HG02973 (cell line): ENCODE measurements around the gene SLC6A3.

Source experiments
- ATAC-seq: cut with Tn5 transposase; IDR thresholded peaks from one replicate; pipeline ENCODE4 v1.9.1; 2021; ENCODE audit warnings: moderate library complexity; ENCODE audit not compliant: unreplicated experiment

Gene SLC6A3

DNA sequence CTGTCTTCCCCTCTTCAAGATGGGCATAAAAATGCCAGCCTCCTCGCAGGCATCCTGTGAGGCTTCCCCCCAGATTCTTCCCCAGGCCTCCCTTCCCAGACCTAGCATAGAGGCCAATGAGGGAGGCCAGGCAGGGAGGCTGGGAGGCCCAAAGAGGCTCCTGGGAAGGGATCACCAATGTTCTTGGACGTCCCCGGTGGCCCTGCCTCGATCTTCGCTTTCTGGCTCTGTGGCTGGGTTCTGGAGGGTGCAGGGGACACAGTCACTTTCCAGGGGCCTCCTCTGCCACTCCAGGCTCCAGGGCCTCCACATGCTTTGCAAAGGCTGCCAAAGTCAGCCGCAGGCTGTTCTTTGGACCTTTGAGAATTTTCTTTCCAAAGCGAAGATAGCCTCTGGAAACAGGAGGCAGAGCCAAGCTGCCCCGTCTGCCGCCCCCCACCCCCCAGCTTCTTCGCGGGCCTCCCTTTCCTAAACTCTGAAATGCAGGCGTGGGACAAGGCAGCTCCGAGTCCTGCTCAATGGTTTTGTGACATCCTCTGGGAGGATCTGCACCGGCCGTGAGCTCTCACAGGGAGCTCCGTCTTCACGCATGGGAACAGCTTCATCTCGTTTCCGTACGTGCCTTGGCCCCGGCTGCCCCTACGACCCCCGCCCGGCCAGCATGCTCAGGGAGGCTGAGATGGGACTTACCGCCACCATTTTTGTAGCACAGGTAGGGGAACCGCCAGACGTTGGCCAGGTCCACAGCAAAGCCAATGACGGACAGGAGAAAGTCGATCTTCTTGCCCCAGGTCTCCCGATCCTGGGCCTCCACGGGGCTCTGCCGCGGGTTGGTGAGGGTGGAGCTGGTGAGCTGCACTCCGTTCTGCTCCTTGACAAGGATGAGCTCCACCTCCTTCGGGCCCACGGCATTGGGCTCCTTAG lies 2.8 kb downstream of the SLC6A3 start:
- ATAC-seq, result no peak

DNA sequence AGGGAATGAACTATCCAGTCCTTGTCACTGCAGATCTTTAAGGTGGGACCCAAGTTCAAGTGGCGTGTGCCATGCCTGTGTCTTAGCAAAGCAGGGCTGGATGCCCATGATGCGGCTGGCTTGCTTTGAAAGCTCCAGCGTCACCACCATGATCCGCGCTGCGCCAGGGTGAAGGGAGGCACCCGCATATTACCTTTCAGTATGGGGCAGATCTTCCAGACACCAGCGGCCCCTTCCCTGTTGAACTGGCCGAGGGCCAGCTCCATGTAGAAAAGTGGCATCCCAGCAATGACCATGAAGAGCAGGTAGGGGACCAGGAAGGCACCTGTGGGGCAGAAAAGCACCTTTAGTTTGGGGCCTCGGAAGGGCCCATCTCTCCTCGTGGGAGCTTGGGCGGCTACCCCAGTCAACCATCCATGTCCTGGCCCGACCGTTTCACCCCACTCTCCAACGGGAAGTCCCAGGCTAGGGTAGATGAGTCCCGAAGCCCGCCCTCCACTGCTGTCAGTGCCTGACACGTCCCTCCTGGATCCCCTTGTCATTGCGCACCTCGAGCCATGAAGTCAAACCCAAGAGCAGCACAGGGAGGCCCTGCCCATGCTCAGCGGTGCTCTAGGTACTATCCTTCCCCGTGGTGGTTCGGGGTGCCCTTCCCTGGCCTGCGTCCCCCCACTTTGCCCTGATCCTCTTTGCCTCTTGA lies 3.9 kb downstream of the SLC6A3 start:
- no peak for ATAC-seq

DNA sequence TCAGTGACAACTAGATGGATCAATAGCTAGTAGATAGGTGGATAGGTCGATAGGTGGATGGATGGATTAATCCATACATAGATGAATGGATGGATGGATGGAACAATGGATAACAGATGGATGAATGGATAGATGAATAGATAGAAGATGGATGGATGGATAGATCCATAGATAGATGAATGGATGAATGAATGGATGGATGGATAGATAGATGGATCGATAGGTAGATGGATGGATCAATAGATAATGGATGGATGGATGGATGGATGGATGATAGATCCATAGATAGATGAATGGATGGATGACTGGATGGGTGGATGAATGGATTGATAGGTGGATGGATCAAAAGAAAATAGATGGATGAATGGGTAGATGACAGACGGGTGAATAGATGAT lies 5.1 kb downstream of the SLC6A3 start:
- no peak for ATAC-seq

DNA sequence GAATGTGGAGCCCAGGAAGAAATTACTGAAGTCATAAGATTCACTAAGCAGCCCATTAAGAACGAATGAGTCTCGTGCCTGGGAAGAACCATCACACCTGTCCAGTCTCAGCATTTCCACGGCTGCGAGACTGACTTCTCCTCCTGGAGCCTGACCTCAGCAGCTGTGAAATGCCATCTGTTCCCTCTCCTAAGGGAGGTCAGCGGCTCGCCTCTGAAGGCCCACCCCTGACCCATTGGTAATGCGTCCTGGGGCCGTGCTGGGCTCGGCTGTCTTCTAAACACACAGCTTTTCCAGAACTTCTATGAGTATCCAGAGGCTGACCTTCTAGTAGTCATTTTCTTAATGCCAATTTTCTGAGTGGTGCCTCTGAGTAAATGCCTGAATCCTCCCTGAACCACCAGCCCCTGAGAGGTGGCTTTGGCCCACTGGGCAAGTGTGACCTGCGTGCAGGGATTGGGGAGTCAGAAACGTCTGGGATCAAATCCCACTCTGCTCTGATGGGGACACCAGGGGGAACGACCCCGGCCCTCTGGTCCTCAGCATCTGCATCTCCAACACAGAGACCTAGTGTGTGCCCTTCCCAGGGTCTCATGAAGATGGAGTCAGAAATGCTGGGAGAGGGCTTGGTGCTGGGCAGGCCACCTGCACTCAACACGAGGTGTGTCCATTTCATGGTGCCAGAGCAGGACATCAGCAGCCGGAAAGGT lies 5.7 kb downstream of the SLC6A3 start:
- no peak for ATAC-seq

DNA sequence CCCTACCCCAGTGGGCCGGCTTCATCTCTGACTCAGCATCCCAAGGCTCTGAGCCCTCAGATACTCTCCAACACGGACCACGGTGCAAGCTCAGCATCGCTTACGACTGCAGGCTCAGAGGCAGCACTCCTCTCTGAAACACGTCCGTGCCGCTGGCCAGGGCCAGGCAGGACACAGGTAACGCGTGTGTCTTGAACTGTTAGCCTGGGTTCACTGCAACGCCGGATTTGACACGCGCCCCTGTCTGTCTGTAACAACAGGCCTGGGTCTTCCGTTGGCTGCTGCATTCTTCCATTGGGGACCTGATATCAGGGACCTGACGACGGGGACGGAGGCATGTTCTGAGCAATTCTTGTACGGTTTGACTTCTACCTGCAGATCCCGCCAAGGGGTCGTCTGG lies 6.4 kb downstream of the SLC6A3 start:
- ATAC-seq, result no peak

DNA sequence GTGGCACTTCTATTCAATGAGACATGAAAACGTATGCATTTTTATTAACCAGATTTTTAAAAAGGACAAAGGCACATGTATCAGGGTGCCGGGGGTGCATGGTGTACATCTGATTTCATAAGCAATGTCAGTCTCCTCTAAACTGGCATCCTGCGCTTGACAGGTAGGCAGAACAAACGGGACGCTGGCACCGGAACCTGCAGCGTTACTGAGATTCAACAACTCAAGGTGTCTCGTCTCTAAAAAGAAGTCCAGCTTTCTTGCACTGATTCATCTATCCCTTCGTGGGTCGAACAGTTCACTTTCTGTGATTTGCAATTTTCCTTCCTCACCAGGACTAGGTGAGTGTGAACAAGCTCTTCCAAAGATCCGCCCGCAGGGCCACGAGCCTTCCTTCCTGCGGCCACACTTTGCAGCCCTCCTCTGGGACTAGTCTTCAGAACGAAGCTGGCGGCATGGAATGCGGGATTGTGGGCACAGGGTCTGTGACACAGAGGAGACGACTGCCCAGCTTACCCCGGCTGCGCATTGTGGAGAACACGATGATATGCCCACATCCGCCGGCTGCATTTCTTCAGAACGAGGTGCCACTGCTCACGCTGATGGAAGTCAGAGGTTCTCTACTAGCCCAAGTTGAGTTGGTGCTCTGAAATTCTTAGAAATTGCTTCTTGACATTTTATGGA lies 7.2 kb downstream of the SLC6A3 start:
- ATAC-seq, result no peak

DNA sequence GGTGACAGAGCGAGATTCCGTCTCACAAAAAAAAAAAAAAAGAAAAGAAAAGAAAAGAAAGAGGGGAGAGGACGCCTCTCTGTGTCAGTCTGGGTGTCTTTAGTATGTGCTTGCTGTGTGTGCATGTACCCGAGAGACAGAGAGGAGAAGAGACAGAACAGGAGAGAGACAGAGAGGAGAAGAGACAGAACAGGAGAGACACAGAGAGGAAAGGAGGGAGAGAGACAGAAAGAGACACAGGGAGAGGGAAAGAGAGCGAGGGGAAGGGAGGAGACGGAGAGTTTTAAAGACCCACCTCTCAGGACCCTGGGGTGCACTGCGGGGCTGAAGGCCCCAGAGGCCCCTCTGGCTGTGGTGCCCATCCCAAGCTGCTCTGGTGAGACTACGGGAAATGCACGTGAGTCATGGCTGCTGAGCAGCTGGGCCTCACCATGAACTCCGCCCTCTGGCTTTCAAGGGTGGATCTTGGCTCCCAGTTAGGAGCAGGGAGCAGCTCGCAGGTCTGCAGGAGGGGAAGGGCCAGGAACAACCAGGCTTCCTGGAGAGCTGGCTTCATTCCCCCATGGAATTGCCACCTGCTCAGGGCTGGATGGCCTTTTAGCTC lies 7.9 kb downstream of the SLC6A3 start:
- no peak for ATAC-seq

DNA sequence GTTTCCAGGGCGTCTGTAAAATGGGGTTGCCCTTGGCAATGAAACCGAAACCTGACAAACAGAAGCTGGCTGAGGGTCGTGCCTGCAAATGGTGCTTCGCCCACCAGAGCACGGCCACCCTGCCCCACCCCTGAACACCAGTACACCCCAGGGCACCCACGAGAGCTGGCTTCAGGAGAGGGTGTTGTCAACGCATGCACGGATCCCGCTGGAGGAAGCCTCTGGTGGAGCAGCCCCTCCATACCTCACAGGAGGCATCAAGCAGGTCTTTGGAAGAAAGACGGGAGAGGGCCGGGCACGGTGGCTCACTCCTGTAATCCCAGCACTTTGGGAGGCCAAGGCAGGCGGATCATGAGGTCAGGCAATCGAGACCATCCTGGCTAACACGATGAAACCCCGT lies 8.6 kb downstream of the SLC6A3 start:
- no peak for ATAC-seq

DNA sequence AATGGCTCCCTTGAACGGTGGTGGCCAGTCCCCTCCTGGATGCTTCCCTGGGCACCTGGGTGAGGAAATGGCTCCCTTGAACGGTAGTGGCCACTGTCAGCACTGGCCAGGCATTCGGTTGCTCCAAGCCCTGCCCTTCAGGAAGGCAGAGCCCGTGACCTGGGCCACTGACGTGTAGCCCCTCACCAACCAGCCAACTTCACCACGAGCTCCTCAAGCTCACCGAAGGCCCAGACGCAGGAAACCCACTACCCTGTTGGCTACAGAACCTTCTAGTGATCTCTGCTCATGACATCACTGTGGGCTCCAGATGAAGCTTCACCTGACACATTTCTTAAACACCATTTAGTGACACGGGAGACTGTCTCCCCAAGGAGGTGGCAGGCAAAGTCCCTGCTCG lies 9.2 kb downstream of the SLC6A3 start:
- no peak for ATAC-seq

DNA sequence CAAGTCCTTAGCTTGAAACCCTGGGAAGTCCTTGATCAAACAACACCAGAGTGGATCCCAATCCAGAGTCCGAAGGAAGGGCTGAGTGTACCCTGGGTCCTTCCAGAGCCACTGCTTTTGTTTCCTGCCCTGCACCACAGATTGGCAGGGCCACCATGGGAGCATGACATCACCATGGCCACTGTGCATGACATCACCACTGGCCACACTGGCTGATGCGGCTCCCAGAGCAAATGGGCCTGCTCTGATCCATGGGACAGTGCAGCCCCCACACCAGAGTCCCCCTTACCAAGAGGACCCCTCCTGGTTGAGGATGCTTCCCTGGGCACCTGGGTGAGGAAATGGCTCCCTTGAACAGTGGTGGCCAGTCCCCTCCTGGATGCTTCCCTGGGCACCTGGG lies 9.9 kb downstream of the SLC6A3 start:
- ATAC-seq, result no peak

DNA sequence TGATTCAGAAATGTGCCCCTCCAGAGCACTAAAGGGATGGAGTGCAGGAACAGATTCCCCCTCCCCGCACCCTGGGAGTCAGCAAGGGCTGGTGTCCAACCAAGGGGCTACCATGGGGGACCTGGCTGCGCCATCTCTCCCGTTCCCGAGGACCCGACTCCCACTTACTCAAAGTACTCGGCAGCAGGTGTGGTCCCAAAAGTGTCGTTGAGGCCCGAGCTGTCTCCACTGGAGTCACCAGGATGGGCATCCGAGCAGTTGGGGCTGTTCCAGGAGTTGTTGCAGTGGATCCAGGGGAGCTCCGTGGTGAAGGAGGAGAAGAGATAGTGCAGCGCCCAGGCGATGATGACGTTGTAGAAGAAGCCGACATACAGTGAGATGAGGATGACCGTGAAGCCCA lies 12.9 kb downstream of the SLC6A3 start:
- ATAC-seq, result no peak

DNA sequence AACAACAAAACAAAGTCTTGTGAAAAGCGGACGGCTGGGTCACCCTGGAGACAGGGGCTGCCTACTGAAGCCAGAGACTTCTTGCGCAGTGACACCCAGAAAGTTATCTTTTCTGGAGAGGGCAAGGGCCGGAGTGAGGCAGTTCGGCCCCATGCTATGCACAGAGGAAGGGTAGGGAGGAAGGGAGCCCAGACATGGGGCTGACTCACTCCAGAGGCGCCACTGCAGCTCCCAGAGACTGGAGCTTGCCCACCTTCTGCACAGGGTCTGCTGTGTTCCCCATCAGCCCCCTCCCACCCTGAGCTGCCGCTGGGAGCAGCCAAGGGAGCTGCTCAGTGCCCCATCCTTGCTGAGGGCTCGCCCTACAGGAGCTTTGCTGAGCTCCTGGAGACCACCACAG lies 13.3 kb downstream of the SLC6A3 start:
- ATAC-seq, result no peak

DNA sequence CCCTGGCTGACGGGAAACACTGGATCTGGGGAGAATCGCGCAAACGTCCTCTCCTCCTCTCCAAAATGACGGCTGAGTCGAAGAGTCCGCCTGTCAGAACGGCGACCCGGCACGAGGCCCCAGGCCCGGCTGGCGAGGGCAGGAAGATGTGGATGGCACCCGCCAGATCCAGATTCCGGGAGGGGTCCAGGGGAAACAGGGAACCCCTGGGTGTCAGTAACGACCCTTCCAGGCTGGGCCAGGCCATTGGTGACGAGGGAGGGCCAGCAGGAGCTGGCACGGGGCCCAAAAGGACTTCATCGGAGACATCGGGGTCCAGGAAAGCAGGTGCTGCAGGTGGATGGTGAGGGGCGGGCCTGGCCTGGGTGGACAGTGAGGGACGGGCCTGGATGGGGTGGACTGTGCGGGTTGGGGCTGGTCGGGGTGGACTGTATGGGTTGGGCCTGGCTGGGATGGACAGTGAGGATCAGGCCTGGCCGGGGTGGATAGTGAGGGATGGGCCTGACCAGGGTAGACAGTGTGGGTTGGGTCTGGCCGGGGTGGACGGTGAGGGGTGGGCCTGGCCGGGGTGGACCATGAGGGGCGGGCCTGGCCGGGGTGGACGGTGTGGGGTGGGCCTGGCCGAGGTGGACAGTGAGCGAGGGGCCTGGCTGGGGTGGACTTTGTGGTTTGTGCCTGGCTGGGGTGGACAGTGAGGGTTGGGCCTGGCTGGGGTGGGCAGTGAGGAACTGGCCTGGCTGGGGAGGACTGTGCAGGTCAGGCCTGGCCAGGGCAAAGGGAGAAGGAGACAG lies 14.0 kb downstream of the SLC6A3 start:
- ATAC-seq, result no peak

DNA sequence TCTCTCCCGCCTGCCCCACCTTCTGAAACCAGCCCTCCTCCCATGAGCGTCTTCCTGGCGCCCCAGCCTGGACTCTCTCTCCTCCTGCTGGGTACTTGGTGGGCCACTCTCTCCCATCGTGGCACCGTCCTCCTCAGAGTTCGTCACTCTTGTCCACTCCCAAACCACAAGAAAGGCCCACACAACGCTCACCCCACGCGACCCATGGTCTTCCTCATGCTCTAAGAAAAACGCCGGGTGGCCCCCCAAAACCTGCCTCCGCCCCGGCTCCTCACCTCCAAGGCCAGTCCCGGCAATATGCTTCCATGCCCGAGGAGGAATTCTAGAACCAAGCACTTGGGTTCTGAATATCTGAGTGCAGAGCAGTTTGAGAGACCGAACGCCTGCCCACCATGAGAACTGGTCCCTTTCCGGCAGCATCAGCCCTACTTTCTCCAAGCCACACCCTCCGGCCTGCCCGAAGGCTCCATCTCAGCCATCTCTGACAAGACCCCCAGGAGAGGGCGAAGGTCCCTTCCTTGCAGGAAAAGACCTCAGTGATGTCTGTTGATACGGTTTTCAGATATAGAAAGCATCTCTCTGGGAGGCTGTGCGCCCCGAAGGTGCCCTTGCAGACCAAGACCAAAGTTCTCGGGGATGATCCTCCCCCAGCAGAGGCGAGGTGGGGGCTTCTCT lies 15.0 kb downstream of the SLC6A3 start:
- no peak for ATAC-seq

DNA sequence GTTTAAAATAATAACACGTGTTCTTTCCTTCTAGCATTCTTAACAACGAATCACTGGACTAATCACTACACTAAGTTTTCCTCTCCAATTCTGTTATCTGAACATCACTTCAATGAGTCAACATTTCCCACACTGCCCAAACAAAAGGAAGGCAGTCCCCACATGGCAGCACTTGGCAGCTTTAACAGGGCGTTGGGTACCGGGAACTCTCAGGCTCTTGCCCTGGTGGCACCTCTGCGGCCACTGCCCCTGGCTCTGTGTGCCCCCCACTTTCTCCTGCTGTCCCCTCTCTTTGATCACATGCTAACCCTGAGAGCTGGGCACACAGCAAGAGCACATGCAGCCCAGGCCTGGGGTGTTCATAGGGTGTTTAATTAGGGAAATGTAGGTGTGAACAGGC lies 15.7 kb downstream of the SLC6A3 start:
- ATAC-seq, result no peak

DNA sequence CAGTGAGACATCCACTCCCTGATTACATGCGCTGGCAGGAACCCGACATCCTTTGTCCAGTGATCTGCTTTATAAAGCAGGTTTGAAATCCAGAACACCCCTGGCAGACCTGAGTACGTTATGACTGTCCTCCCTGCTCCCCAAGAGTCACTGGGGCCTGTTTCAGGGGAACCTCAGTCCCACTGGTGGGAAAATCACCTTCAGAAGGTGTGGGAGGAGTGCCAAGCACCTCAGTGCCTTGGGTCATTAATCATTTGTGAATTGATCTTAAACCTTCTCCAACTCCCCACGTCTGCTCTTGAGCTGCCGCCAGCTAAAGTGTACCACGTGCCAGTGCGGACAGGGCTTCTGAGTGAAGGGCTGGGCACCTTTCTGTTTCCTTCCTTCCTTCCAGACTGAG lies 16.2 kb downstream of the SLC6A3 start:
- ATAC-seq, result no peak

DNA sequence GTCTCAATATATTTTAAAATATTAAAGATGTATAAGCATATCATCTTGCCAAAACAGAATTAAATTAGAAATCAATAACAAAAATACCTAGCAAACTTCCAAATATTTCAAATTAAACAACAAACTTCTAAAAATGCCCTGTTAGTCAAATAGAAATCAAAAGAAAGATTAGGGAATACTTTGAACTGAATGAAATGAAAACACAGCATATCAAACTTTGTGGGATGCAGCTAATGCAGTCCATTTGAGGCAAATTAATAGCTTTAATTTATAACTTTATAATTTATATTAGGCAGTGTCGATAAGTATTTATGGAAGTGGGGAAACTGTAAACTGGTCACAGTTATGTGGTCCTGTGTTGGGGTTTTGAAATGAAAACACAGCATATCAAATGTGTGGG lies 17.1 kb downstream of the SLC6A3 start:
- ATAC-seq, result no peak

DNA sequence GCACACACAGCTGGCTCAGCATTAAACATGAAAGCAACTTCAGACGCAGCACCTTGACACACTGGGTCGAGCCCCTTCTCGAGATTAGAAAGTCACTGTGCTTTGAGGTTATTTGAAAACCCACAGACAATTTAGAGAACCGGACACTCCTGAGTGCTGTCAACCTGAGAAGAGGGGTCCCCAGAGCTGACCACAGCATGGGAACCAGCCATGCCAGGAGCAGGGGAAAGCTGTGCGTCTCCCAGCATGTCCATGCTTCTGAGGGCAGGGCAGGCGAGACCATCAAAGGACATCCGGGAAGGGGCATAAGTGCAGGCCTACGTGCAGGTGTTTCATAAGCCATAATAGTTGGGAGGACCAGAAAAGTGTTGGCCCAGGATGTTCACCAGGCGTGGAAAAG lies 20.5 kb downstream of the SLC6A3 start:
- no peak for ATAC-seq

DNA sequence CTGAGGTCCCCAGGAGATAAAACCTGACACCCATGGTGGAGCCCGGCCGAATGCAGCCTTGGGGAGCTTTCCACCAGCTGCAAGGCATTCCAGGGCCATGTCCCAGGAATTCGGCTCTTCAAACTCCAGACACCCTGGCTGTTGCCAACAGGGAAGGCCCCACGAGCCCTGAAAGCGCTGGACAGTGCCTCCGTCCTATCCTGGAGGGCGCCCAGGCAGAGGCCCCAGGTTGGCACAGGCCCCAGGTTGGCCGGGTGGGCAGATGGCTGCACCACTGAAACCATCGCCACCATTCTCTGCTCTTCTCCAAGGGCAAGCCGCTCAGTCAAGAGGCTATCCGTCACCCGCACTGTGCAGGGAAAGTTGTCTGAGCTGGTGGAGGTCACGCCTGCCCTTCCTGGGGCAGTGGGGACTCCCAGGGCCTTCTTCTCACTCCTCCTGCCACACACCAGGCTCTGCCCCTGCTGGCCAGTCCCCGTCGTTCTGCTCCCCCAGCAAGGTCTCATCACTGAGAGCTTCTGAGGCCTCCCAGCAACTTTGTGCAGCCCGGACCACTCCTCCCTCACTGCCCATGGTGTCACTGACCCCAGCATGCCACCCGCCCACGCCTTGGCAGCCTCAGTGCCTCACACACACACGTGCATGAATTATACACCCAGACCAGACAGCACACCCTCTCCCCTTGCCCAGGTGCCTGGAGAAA lies 21.2 kb downstream of the SLC6A3 start:
- ATAC-seq, result no peak
